ENCODE data around the gene SH3RF2.

- TF ChIP-seq CTCF (IDR thresholded peaks at IDR 0.05 in 4 of 5, conservative IDR thresholded peaks at IDR 0.05 in 1 of 5) (no peak), POLR2A (IDR thresholded peaks at IDR 0.05) (no peak)
These were observed 11.2 kb downstream of the SH3RF2 start for GRCh38 chr5:145947581-145947980.
